Neural cell (in vitro differentiated cells): Measurements from ENCODE around the gene XK. TPM values are rescaled to one million over a fixed set of nuclear protein-coding genes. Genes with fewer than 3 reads are reported as not detected.

ENCODE experiments used
- H2AFZ ChIP-seq: fragments of 200-600, 300-800 bp; sonication (generic), shearing (Covaris generic); 2 replicates; pipeline ENCODE4 v1.6.0; 2014; ENCODE audit warnings: low read depth, mild to moderate bottlenecking, antibody characterized with exemption, low read length, moderate library complexity
- H3F3A ChIP-seq: fragments of 200-600 bp; shearing (Covaris generic); 2 replicates; pipeline ENCODE4 v1.6.1; 2016; ENCODE audit warnings: mild to moderate bottlenecking, moderate library complexity, mixed read lengths, antibody characterized with exemption, low read length; ENCODE audit not compliant: insufficient read depth, poor library complexity, severe bottlenecking
- H3K27ac ChIP-seq: fragments of 200-600, 300-800 bp; sonication (generic), shearing (Covaris generic); 2 replicates; pipeline ENCODE4 v1.5.1; 2014; ENCODE audit warnings: mild to moderate bottlenecking, low read length, moderate library complexity
- H3K27me3 ChIP-seq: fragments of 300-800, 200-600 bp; sonication (generic), shearing (Covaris generic); 2 replicates; pipeline ENCODE4 v1.6.0; 2014; ENCODE audit warnings: mild to moderate bottlenecking, low read depth, low read length, moderate library complexity; ENCODE audit not compliant: insufficient read depth
- H3K36me3 ChIP-seq: fragments of 300-800, 200-600 bp; sonication (generic), shearing (Covaris generic); 2 replicates; pipeline ENCODE4 v1.5.1; 2014; ENCODE audit warnings: mild to moderate bottlenecking, antibody characterized with exemption, low read length, moderate library complexity; ENCODE audit not compliant: insufficient read depth
- H3K4me2 ChIP-seq: fragments of 300-800, 200-600 bp; sonication (generic), shearing (Covaris generic); 2 replicates; pipeline ENCODE4 v1.6.0; 2014; ENCODE audit warnings: mild to moderate bottlenecking, low read length
- H3K4me3 ChIP-seq: fragments of 300-800, 200-600 bp; sonication (generic), shearing (Covaris generic); 2 replicates; pipeline ENCODE4 v1.5.1; 2014; ENCODE audit warnings: mild to moderate bottlenecking, low read length, moderate library complexity
- H3K79me2 ChIP-seq: fragments of 200-600 bp; shearing (Covaris generic); replicated peaks from 2 replicates; pipeline ENCODE4 v1.6.0; 2014; ENCODE audit warnings: mild to moderate bottlenecking, low read length, moderate library complexity; ENCODE audit not compliant: insufficient read depth
- H3K9ac ChIP-seq: fragments of 300-800, 200-600 bp; sonication (generic), shearing (Covaris generic); 2 replicates; pipeline ENCODE4 v1.6.1; 2016; ENCODE audit warnings: mild to moderate bottlenecking, low read length, mixed read lengths
- H3K9me2 ChIP-seq: fragments of 200-600 bp; shearing (Covaris generic); 2 replicates; pipeline ENCODE4 v1.6.1; 2016; ENCODE audit warnings: mild to moderate bottlenecking, low read length, mixed read lengths; ENCODE audit not compliant: insufficient read depth
- H3K9me3 ChIP-seq: fragments of 200-600, 300-800 bp; sonication (generic), shearing (Covaris generic); 2 replicates; pipeline ENCODE4 v1.6.1; 2016; ENCODE audit warnings: mild to moderate bottlenecking, mixed run types, low read length, moderate library complexity, mixed read lengths
- H4K20me1 ChIP-seq: fragments of 200-600 bp; shearing (Covaris generic); 2 replicates; pipeline ENCODE4 v1.6.1; 2016; ENCODE audit warnings: mild to moderate bottlenecking, mixed run types; ENCODE audit not compliant: insufficient read depth
- CTCF ChIP-seq: fragments of 450-650 bp; IDR thresholded peaks from 2 replicates; pipeline ENCODE4 v1.5.1; 2014; ENCODE audit warnings: antibody characterized with exemption, mild to moderate bottlenecking, moderate library complexity; ENCODE audit not compliant: poor library complexity, severe bottlenecking
- EP300 ChIP-seq: fragments of 450-650 bp; conservative IDR thresholded peaks from 2 replicates; pipeline ENCODE4 v1.6.1; 2014; ENCODE audit warnings: antibody characterized with exemption, mild to moderate bottlenecking, moderate library complexity; ENCODE audit not compliant: poor library complexity, severe bottlenecking
- EZH2 ChIP-seq: fragments of 200-600, 300-800 bp; shearing (Covaris generic), sonication (generic); IDR thresholded peaks from 2 replicates; pipeline ENCODE4 v1.6.1; 2014; ENCODE audit warnings: antibody characterized with exemption, low read length, borderline replicate concordance, mild to moderate bottlenecking; ENCODE audit not compliant: insufficient read depth, poor library complexity, severe bottlenecking
- MXI1 ChIP-seq: fragments of 450-650 bp; conservative IDR thresholded peaks from 2 replicates; pipeline ENCODE4 v1.6.1; 2014; ENCODE audit warnings: antibody characterized with exemption, mild to moderate bottlenecking; ENCODE audit not compliant: poor library complexity, severe bottlenecking
- POLR2AphosphoS5 ChIP-seq: IDR thresholded peaks from 2 replicates; pipeline ENCODE4 v1.6.1; 2012
- RAD21 ChIP-seq: fragments of 450-650 bp; conservative IDR thresholded peaks from 2 replicates; pipeline ENCODE4 v1.6.1; 2014; ENCODE audit warnings: antibody characterized with exemption, mild to moderate bottlenecking, moderate library complexity
- REST ChIP-seq: IDR thresholded peaks from 2 replicates; pipeline ENCODE4 v1.6.1; 2012; ENCODE audit warnings: borderline replicate concordance
- SMC3 ChIP-seq: fragments of 450-650 bp; conservative IDR thresholded peaks from 2 replicates; pipeline ENCODE4 v1.6.1; 2014; ENCODE audit warnings: antibody characterized with exemption, mild to moderate bottlenecking, moderate library complexity; ENCODE audit not compliant: poor library complexity
- TAF1 ChIP-seq: IDR thresholded peaks from 2 replicates; pipeline ENCODE4 v1.6.1; 2012; ENCODE audit warnings: low read depth
- polyA plus RNA-seq: library from polyadenylated mRNA; depleted of rRNA; stranded (reverse); fragments of >200 nt; gene quantifications from 2 replicates; pipeline ENCODE4 v1.2.3, GENCODE V29; 2014

The XK gene
- polyA plus RNA-seq, 1 donor from 2014 or later = 1.8 TPM

- H3K9me2 ChIP-seq = no peaks in the 10 kb centered on the region
- H3K27ac ChIP-seq = no peak overlapping the region
- no peak overlapping the region for H2AFZ ChIP-seq
- no peak overlapping the region for H3K9ac ChIP-seq
- H3K4me2 ChIP-seq = no peak overlapping the region
- H3K27me3 ChIP-seq = no peaks in the 10 kb centered on the region
- no peaks in the 10 kb centered on the region for H3K79me2 ChIP-seq
- TF ChIP-seq TAF1 (no peak), SMC3 (no peak), CTCF (no peak), EP300 (no peak), MXI1 (no peak), RAD21 (no peak), EZH2 (no peak), POLR2AphosphoS5 (no peak), REST (no peak)
- H3F3A ChIP-seq = no peaks in the 10 kb centered on the region
- no peaks in the 10 kb centered on the region for H3K36me3 ChIP-seq
- H3K4me3 ChIP-seq = no peak overlapping the region
- H3K9me3 ChIP-seq = no peaks in the 10 kb centered on the region
- H4K20me1 ChIP-seq = no peaks in the 10 kb centered on the region
Observed at GRCh38 chrX:37667141-37667540, 18.4 kb upstream of the XK start.

- Histone ChIP-seq H3K4me2 (no peak overlapping the region), H3K27me3 (no peaks in the 10 kb centered on the region), H3K36me3 (no peaks in the 10 kb centered on the region), H3K4me3 (no peak overlapping the region), H3K27ac (no peak overlapping the region), H3K79me2 (no peaks in the 10 kb centered on the region), H3K9ac (no peak overlapping the region), H3F3A (no peaks in the 10 kb centered on the region), H2AFZ (no peak overlapping the region), H3K9me3 (no peaks in the 10 kb centered on the region), H3K9me2 (no peaks in the 10 kb centered on the region), H4K20me1 (no peaks in the 10 kb centered on the region)
- TF ChIP-seq TAF1 (no peak), MXI1 (no peak), RAD21 (no peak), POLR2AphosphoS5 (no peak), SMC3 (no peak), EP300 (no peak), CTCF (no peak), REST (no peak), EZH2 (no peak)
Observed at GRCh38 chrX:37672563-37672962, 13.0 kb upstream of the XK start.
